NCI-H2081 treated with DMSO at 0.1 percent for 48 hours (cell line): Measurements from ENCODE around the gene OR10H4.
"Not testable (repeated sequence)": the region's sequence is repeated elsewhere in the genome, so short reads cannot be mapped to it uniquely, and the experiment has no call there.

Experiments used
- DNase-seq: peaks from one replicate; lab custom pipeline; 2025; lab: John Stamatoyannopoulos, UW

The OR10H4 gene, protein sequence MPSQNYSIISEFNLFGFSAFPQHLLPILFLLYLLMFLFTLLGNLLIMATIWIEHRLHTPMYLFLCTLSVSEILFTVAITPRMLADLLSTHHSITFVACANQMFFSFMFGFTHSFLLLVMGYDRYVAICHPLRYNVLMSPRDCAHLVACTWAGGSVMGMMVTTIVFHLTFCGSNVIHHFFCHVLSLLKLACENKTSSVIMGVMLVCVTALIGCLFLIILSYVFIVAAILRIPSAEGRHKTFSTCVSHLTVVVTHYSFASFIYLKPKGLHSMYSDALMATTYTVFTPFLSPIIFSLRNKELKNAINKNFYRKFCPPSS

DNA sequence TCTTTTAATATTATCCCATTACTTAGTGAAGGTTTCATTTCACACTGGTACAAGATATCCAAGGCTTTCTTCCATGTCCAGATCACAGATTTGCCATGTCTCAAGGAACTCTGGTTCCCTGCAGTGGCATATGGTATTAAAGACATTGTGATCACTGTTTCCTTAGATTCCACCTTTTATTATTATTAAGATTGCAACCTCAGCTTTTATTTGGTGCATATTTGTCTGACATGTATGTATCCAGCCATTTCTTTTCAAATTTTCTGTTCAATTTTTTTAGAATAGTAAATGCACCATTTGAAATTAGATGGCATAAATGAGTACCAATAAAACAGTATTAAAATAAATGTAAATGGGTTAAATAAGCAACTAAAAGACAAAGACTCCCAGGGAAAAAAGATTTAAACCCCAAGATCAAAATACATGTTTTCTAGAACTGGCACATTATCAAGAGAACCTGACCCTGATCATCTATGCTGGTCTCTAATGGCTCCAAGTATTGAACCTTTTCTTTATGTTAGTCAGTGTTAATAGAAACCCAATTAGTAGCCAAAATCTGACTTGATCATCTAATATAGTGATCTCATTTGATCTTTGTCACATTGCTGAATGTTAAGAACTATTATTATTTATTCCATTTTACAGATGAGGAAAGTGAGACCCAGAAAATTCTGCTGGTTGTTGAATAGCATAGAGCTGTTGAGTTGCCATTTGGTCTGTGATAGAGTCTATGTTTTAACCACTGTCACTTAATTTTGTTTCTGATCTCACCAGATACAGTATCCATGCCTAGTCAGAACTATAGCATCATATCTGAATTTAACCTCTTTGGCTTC is at the start of gene OR10H4:
Gene OR10H4 (plus strand): TSS at position 786 of the 836 bp plus-strand sequence. CDS start 0 bp downstream, at position 786.
- DNase-seq: no peak

DNA sequence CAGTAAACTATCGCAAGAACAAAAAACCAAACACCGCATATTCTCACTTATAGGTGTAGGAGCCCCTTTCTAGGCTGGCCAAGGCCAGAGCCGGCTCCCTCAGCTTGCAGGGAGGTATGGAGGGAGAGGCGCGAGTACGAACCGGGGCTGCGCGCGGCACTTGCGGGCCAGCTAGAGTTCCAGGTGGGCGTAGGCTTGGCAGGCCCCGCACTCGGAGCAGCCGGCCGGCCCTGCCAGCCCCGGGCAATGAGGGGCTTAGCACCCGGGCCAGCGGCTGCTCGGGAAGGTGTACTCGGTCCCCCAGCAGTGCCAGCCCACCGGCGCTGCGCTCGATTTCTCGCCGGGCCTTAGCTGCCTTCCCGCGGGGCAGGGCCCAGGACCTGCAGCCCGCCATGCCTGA is 49.2 kb upstream of the OR10H4 start:
- not testable (repeated sequence) for DNase-seq

DNA sequence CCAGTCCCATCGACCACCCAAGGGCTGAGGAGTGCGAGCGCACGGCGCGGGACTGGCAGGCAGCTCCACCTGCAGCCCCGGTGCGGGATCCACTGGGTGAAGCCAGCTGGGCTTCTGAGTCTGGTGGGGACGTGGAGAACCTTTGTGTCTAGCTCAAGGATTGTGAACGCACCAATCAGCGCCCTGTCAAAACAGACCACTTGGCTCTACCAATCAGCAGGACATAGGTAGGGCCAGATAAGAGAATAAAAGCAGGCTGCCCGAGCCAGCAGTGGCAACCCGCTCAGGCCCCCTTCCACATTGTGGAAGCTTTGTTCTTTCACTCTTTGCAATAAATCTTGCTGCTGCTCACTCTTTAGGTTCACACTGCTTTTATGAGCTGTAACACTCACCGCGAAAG is 48.8 kb upstream of the OR10H4 start:
- DNase-seq: not testable (repeated sequence)

DNA sequence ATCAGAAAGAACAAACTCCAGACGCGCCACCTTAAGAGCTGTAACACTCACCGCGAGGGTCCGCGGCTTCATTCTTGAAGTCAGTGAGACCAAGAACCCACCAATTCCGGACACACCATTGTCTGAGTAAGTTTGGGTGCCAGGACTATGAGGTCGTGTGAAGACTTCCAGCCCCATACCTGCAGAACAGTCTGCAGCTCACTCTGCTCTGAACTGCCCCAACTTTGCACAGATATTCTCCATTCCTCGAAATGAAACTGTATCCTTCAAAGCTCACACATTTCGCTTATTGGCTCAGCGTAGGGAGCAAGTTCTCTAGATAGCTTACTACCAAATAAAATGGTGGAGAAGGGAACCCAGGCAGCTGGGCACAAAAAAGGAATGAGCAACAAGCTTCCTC is 48.3 kb upstream of the OR10H4 start:
- DNase-seq: no peak

DNA sequence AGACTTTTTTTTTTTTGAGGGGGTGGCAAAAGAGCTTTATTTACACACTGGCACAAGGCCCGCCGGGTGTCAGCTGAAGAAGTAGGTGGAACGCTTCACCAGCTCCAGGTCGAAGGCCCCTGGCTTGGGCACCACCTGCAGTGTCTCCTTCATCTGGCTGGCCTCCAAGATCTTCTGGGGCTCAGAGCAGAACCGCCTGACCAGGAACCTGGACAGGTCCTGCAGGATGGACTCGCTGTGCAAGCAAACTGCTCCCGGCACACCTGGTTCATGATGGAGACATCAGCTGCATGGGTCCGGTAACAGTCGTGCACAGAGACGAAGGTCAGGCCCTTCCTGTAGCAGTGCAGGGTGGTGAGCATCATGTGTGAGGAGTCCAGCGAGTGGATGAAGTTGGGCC is 46.6 kb upstream of the OR10H4 start:
- no peak for DNase-seq

DNA sequence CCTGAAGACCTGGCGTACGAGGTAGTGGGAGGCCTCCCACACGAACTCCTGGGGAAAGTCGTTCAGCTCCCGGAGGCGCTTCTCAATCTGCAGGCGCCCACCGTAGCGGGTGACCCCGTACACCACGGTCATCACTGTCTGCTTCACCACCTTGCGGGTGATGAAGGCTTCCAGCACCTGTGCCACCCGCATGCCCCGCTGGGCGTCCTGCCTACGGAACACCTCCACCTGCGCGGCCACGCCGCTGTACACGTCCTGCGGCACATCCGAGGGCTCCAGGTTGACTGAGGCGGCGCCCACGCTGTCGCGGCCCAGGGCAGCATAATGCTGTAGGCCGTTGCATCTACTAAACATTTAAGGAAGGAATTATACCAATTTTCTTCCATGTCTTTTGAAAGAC is 45.9 kb upstream of the OR10H4 start:
- not testable (repeated sequence) for DNase-seq

DNA sequence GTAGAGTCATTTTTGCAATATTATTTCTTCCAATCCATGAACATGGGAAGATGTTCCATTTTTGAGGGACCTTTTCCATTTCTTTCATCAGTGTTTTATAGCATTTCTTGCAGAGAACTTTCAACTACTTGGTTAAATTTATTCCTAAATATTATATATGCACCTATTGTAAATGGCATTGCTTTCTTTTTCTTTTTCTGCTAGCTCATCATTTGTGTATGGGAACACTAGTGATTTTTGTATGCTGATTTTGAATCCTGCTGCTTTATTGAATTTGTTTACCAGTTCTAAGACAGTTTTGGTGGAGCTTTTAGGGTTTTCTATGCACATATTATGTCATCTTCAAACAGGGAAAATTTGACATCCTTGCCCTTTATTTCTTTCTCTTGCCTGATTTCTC is 43.8 kb upstream of the OR10H4 start:
- no peak for DNase-seq

DNA sequence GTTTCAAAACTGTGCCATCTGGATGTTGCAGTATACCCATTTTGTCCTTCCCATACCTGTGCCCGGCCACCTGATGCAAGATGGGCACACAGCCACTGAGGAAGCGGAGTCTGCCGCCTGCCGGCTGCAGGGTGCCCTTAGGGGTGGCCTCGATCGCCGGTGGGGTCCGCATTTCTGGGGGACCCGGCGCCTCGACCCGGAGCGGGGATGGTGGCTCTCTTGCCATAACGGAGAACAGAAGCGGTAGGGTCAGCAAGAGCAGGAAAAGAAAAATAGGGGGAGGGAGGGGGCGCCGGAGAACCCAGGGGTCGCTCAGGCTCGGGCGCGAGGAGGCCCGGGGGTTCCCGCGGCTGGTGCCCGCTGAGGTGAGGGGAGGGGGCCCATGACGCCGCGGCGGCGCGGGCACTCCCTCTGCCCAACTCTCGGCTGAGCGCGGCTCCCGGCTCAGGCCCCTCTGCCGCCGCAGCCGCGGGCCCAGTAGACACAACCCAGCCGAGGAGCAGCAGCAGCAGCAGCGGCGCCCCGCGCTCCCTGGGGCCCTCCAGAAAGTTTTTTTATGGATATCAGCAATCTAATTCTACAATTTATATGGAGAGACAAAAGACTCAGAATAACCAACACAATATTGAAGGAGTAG is 37.1 kb upstream of the OR10H4 start:
- no peak for DNase-seq

DNA sequence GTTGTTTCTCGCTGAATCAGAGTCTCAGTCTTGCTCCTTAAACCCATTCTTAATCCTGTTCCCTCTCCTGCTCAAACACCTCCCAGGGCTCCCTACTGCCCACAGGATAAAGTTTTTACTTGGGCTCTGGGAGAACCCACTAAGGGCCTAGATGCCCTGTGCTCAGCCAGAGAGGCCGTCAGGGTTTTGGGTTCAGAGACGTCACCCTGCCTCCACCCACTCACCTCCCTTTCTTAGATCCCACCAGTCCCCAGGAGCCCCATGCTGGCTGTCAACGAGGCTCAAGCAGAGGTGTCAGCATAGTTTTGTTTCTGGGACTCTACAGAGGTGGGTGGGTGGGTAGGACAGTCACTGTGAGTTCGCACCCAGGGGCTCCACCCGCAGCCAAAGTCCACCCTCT is 35.4 kb upstream of the OR10H4 start:
- DNase-seq: no peak

DNA sequence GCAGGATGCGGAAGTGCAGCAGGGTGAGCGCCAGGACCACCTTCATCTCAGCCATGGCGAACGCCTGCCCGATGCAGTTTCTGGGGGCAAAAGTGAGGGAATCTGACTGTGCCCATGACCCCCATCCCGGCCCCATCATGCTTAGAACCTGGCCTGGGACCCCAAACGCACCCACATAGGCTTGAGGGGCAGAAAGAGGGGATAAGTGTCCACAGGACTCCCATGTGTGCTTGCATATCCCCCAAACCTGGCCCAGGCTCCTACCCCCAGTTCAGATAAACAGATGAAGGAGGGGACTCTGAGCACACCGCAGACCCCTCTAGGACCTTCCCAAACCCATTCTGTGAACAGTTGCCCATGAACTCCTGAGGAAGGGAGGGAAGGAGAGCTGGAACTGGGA is 35.0 kb upstream of the OR10H4 start:
- no peak for DNase-seq

DNA sequence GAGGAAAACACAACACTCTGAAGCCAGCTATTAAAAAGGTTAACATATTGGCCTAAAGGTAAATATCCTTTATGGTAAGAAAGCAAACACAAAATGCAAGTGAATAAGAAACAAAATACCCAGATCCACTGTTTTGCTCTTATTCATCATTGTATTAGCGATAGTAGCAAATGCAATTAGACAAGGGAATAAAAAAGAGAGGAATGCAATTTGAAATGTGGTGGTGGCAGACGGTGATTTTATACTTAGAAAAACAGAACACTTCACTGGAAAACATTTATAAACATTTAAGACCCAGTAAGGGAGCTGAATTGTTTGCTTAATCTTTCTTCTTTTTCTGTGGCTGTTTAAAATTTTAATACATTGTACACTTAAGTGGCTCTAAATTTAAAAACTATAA is 33.7 kb upstream of the OR10H4 start:
- DNase-seq: no peak

DNA sequence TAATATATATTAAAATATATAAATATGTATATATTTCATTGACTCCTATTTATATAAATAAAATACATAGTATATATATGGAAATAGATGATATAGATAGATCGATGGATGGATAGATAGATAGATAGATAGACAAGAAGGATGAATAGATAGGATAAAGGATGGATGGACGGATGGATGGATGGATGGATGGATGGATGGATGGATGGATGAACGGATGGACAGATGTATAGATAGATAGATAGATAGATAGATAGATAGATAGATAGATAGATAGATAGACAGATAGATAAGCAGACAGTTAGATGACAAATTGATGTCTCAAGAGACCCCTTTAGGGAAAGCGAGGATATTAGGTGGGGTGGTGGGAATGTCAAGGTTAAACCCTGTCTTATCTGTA is 29.6 kb upstream of the OR10H4 start:
- DNase-seq: no peak

DNA sequence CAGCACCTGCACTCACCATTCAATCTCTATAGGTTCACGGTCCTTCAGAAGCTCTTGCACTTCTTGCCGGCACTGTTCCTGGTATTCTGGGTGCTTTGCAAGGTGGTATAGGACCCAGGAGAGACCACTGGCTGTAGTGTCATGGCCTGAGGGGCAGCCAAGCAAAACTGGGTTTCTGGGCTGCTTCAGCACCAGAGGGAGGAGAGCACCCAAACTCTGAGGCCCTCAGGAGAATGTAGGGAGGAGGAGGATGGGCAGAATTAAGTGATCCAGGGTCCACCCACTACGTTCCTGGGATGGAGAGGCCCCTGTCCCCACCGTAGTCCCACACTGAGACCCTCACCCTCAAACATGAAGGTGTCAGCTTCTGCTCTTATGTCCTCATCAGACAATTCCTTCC is 26.8 kb upstream of the OR10H4 start:
- no peak for DNase-seq

DNA sequence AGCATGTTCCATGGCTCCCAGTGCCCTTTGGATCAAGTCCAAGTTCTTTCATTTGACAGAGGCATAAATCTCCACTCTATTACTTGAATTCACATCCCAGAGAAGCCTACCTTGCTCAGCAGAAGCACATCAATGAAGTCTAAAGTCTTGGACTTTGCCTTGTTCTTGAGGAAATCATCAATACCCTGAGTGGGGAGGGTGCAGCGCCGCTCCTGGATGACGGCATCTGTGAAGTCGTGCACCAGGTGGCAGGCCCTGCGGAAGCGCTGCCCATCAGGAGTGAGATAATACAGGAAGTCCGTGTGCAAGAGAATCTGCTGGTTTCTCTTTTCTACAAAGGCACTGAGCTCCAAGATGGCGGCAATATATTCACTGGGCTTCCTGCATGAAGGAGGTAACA is 25.1 kb upstream of the OR10H4 start:
- no peak for DNase-seq

DNA sequence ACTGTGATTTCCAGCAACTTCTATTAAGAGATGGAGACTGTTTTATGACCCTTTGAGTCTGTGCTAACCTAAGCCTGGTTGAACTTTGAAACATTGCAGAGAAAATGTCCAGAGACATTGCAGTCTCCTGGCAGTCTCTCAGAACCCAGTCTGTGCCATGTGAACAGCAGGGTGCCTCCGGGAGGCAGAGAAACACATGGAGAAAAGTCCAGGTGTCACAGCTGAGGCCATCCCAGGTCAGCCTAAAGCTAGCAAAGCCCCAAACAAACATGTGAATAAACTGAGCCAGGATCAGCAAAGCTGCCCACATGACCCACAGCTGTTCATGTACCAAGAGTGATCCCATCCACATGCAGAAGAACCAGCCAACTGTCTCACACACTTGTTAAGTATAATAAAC is 22.3 kb upstream of the OR10H4 start:
- DNase-seq: no peak

DNA sequence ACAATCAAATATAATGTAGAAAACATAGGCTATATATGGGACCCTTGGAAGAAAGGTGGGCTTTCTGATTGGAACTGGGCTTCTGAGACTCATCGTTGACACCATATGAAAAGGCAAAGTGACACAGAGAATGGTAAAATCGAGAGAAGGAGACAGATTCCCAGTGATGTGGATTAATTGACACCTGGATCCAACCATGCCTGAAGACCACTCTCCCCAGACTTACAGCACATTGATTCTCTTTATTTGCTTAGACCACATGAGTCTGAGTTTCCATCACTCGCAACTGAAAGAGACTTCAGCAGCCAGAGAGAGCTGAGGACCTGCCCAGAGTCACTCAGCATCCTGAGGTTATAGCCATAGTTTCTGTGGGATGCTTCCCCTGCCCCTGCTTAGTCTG is 20.5 kb upstream of the OR10H4 start:
- DNase-seq: no peak

DNA sequence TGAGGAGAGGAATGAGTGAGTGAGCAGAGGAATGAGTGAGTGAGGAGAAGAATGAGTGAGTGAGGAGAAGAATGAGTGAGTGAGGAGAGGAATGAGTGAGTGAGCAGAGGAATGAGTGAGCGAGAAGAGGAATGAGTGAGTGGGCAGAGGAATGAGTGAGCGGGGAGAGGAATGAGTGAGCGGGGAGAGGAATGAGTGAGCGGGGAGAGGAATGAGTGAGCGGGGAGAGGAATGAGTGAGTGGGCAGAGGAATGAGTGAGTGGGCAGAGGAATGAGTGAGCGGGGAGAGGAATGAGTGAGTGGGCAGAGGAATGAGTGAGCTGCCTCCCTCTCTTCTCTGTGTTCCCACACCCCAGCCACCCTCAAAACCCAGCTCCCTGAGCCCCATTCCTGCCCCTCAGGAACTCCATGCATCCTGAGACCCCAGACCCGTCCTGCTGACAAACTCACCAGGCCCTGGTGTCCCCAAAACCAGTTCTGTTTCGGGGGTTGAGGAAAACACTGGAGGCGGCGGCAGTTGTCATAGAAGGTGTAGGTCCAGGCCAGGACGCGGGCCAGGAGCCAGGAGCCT is 15.0 kb upstream of the OR10H4 start:
- DNase-seq: not testable (repeated sequence)

DNA sequence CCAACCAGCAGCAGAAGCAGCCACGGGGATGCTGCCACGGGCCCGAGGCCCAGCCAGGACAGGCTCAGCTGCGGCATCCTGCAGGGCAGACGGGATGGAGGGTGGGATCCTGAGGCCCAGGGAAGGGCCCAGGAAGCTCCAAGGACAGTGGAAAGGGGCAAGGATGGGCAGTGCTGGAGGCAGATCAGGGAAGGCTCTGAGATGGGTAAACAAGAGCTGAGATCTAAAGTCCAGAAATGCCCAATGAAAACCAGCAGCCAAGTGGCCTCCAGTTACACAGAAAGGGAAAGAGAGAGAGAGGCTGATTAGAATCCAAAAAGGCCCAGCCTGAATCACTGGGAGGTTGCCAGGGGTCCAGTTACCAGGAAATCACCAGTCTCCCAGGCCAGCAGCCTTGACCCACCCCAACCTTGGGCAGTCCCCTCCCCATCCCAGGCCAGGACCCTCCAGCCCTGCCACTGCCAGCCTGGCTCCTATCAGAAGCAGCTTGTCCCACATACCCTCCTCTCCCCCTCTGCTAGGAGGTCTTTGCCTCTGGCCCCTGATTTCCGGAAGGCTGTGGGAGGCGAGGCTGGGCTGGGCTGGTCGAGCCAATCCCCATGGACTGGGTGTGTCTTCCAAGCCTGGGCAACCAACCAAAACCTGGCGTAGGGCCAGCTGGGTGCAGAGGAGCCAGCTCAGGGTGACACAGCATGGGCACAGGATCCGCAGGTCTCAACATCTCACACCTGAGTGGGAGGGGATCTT is 14.3 kb upstream of the OR10H4 start, which contains the start of gene CYP4F11:
Gene CYP4F11 (minus strand): TSS at position 198 of the 747 bp plus-strand sequence. CDS start 121 bp downstream, at position 77.
- no peak for DNase-seq

DNA sequence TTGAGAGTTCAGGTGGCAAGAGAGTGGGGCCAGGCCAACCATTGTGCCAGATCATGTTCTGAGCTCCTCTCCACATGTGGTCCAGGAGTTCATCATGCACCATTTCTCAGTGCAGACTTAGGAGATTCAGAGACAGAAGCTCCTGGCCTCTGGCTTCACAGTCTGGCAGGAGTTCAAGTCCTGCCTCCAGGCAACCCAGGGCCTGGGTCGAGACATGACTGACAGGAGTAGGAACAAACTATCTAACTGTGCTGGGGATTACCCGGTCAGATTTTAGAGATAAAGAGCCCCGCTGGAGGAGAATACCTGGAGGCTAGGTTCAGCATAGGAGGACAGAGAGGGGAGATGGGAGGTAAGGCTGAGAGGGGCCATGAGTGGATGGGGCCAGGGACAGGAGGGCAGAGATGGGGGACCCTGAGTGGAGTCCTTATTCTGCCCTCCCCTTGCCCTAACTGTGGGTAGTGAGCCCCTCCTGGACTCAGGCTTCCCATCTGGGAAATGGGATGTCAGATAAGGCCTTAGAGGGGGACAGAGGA is 13.6 kb upstream of the OR10H4 start:
- DNase-seq: no peak

DNA sequence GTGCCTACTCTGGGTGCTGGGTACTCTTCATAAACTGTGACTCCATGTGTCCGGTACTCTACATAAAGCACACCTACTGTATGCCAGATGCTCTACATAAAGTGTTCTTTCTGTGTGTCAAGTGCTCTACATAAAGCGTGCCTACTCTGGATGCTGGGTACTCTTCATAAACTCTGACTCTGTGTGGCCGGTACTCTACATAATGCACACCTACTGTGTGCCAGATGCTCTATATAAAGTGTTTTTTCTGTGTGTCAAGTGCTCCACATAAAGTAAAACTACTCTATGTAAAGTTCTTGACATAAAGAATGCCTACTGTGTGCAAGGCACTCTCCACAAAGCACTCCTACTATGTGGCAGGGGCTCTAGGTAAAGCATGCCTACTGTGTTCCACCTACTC is 12.6 kb upstream of the OR10H4 start:
- no peak for DNase-seq

DNA sequence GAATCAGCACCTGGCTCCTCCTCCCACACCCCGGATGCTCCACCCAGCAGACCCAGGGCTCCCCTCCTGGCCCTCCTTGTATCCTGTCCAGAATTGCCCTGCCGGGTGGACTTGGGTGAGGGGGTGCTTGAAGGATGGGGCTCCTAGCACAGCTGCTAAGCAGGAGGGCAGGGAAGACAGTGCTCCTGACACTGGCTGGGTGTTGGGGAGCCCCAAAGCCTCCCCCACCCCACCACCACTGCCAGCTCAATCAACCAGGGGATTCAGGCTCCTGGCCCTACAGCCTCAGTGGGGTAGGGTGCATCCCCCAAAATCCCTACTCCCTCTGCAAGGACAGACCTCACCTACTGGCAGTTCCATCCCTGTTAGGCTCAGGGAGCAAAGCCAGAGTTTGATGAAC is 11.9 kb upstream of the OR10H4 start:
- no peak for DNase-seq

DNA sequence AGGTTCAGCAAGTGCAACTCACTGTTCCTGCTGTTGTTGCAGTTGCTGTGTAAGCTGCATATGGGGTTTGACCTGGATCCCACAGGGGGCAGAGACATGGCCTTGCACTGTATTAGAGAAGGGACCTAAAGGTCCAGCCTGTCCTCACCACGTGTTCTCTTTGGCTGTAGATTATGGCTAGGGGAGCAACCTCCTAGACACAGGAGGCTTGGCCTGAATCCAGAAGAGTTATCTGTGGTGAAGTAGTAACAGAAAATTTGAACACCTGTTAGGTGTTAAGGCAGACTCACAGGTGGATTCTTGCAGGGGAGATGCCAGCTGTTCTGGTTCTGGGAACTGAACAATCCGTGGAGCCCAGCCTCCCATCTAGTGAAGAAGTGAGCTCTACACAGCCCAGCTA is 11.0 kb upstream of the OR10H4 start:
- DNase-seq: no peak
